ENCODE data around the gene ANKMY1.

Gene ANKMY1

DNA sequence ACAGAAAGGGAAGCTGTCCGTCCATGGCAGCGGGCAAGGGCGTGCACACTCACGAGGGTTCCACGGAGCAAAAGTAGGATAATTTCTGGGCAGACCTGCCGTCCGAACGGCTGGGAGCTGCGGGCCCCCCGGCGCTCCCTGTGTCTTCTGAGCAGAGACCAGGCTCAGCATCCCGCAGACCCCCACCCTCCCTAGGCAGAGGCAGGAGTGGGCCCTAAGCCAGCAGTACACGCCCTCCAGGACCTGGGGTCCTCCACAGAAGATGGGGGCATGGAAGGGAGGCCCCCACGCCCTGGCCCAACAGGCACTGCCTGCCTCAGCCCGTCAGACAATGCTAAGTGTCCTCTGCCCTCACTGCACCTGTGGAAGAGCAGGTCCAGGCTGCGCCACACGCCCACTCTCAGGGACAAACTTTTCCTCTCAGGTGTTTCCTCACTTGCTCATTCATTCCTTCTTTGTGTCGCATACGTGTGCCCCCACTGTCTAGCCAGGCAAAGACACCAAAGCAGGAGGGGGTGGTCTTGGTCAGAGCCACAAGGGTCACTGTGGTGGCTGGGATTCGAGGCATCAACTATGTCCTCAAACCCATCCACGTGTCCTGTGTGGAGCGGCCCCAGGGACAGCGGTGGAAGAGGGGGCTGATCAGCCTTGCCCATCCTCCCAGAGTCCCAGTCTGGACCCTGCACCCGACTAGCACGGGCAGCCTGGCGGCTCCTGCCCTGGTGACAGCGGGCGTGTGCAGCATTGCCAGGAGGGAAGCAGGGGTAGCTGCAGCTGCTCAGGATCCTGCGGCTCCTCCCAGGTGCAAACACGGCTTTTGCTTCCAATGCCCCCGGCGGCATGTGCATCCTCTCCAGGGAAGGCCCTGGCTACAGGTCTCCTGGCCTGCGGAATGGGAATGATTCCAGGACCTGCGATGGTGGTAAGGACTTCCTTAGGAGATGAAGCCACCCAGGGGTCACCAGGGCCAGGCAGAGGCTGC is 124.7 kb downstream of the ANKMY1 start:
- ATAC-seq, result no peak

DNA sequence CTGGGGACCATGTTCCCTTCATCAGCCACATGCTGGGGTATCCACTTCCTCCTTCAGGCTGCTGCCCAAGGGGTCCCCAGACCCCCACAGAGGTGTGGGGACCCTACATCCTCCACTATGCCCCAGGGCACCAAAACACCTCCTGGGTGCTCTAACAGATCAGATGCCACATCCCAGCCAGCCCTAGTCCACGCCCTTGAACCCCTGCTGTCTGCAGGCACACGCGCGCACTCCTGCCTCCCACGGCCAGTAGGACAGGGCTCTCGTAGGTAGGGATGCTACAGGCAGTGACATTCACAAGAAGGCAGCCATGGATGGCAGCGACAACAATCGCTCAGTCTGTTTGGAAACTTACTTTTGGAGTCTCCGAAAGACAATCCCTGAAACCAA is 125.4 kb downstream of the ANKMY1 start:
- ATAC-seq, result no peak

DNA sequence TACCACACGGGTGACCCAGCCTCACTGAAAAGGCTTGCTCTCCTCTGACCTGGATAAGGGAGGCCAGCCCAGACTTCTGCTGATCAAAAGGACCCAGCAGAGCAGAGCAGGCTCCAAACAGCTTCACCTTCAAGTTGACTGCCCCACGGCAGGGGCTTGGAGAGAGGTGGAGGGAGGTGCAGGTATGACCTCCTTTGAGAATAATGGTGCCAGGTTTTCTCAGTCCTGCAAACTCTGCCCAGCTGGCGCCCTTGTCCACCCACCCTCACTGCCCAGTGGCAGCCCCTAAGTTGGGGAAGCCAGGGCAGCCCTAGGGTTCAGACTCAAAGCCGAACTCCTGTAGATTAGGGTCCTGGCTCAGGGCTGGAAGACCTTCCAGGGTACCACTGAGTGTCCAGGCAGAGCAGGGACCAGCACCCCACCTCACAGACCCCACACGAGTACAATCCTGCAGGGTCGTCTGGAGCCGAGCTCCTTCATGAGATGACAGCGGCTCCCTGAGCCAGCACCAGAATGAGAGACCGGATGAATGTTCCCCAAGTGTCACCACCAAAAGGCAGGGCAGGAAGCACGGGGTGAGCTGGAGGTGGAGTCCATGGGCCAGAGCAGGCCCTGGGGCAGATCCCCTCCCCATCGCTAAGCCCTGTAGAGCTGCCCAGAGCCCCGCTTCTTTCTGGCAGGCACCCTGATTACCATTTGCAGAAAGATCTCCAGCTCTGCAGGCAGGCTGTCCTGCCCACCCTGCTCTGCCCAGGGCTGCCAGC is 125.9 kb downstream of the ANKMY1 start:
- ATAC-seq, result no peak

DNA sequence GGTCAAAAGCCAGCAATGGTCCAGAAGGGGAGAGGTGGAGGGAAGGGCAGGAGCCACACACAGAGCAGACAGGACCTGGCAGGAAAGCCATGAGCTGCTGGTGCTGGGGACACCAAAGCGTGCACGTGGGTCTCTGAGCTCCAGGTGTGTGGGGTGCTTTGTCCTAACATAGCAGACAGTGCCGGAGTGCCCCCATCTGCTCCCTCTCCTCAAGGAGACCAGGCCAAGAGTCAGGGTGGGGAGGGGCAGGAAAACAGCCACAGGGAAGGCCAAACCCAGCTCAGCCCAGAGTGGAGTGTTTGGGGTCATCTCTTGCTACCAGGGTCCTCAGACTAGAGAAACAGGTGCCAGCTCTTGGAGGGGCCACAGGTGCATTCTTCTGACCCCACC is 126.5 kb downstream of the ANKMY1 start:
- no peak for ATAC-seq

DNA sequence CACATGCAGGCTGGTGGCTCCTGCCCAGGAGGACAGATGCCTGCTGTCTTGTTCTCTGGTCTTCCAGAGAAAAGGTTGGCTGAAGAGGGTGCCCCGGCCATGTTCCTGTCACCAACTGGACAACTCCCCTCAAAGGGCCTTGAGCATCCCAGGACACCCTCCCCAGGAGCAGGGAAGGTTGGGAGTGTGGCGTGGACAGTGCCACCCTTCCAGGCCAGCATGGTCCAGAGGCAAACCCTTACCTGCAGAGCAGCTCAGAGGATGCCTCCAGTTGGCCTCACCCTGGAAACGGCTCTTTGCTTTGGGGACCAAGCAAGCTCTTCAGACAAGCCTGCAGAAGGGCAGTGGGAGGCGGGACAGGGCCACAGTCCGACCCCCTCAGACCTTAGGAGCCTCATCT is 127.2 kb downstream of the ANKMY1 start:
- no peak for ATAC-seq

DNA sequence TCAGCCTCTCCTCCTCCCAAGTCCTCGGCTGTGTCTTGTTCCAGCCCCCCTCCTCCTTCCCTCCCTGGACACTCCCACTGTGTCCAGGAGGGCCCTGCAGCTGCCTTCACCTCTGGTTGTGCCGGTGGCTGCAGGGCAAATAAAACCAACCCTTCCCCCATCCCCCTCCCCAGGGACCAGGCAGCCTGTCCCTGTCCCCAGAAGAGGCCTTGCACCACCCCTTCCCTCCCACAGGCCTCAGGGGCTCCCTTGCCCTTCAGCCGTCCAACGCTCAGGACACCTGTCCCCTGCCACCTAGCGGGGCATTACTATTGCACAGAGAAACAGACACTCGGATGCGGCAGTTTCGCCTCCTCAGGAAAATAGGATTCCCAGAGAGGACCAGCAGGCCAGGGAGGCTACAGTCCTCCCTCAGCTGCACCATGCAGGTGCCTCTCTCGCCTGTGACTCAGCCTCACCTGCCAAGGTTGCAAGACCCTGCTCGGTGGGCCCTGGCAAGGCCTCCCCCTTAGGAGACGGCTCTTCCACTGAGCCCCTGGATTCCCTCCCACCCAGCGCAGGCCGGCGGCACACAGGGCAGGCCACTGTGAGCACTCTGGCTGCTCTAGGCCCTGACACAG is 127.8 kb downstream of the ANKMY1 start:
- no peak for ATAC-seq
